B cell (primary cell): Measurements from ENCODE around the gene ATXN3.

Experiments used
- EZH2 ChIP-seq: IDR thresholded peaks from 2 replicates; pipeline ENCODE4 v1.6.1; 2012; ENCODE audit warnings: borderline replicate concordance, low read depth, mild to moderate bottlenecking, moderate library complexity, low read length; ENCODE audit not compliant: insufficient read depth, poor library complexity, severe bottlenecking
- TF ChIP-seq, protein P1 (sequence below): fragments of 200-600 bp; IDR thresholded peaks from one replicate; pipeline ENCODE4 v1.8.0; 2022; ENCODE audit warnings: antibody characterized with exemption, mild to moderate bottlenecking

- TF ChIP-seq, protein P1, sequence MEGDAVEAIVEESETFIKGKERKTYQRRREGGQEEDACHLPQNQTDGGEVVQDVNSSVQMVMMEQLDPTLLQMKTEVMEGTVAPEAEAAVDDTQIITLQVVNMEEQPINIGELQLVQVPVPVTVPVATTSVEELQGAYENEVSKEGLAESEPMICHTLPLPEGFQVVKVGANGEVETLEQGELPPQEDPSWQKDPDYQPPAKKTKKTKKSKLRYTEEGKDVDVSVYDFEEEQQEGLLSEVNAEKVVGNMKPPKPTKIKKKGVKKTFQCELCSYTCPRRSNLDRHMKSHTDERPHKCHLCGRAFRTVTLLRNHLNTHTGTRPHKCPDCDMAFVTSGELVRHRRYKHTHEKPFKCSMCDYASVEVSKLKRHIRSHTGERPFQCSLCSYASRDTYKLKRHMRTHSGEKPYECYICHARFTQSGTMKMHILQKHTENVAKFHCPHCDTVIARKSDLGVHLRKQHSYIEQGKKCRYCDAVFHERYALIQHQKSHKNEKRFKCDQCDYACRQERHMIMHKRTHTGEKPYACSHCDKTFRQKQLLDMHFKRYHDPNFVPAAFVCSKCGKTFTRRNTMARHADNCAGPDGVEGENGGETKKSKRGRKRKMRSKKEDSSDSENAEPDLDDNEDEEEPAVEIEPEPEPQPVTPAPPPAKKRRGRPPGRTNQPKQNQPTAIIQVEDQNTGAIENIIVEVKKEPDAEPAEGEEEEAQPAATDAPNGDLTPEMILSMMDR = no peak
- no peak for TF ChIP-seq EZH2
Measured at GRCh38 chr14:92039719-92040430, 66.5 kb downstream of the ATXN3 start, which contains the start of gene TRIP11.
